Thyroid gland (tissue), 4 donors: ENCODE data around the gene SERINC3. TPM values are rescaled to one million over a fixed set of nuclear protein-coding genes. Genes with fewer than 3 reads are reported as not detected.
"Not testable (repeated sequence)": the region's sequence is repeated elsewhere in the genome, so short reads cannot be mapped to it uniquely, and the experiment has no call there.

Experiments used
- DNase-seq, 2 donors: peaks; one replicate each; pipeline ENCODE4 v3.0.0-alpha.2; 2019
- H3K27ac ChIP-seq, 3 donors: fragments of 200-600 bp; sonication (generic); 1 replicate in 2 of 3; 2 replicates in 1 of 3; pipeline ENCODE4 v1.5.1; 2016 to 2019; ENCODE audit warnings: mild to moderate bottlenecking in 1 of 3, moderate library complexity in 1 of 3
- H3K27me3 ChIP-seq: fragments of 200-600 bp; sonication (generic); one replicate; pipeline ENCODE4 v1.5.1; 2019
- H3K36me3 ChIP-seq, 2 donors: fragments of 200-600 bp; sonication (generic); one replicate each; pipeline ENCODE4 v1.5.1; 2016 to 2019
- H3K4me1 ChIP-seq, 2 donors: fragments of 200-600 bp; sonication (generic); one replicate each; pipeline ENCODE4 v1.5.1; 2017 to 2019
- H3K4me3 ChIP-seq, 3 donors: fragments of 200-600 bp; sonication (generic); replicated peaks in 1 of 3; 1 replicate in 2 of 3; 2 replicates in 1 of 3; pipeline ENCODE4 v1.5.1; 2016; ENCODE audit warnings: mild to moderate bottlenecking in 1 of 3
- H3K9me3 ChIP-seq: fragments of 200-600 bp; sonication (generic); one replicate; pipeline ENCODE4 v1.5.1; 2017
- POLR2A ChIP-seq, 2 donors: fragments of 450-650 bp; IDR thresholded peaks; one replicate each; pipeline ENCODE4 v1.6.1; 2017; ENCODE audit warnings: antibody characterized with exemption in 2 of 2, mild to moderate bottlenecking in 2 of 2, moderate library complexity in 1 of 2
- WGBS, 2 donors: methylation state at CpG; one replicate each; pipeline ENCODE4 v1.1.5; 2017; 5-methylcytosine and 5-hydroxymethylcytosine counted together
- intact Hi-C: fragments of 100-400 bp; cut with DNase I; formaldehyde crosslinking; loops from one replicate; pipeline ENCODE4 v1.15.1; 2023
- total RNA-seq, 4 donors: library from RNA; depleted of rRNA; stranded (reverse); fragments of >200 nt; gene quantifications; one replicate each; pipeline ENCODE4 v1.2.3, GENCODE V29; 2016
- TF ChIP-seq, protein P1 (sequence below), 6 experiments: fragments of 200-600 bp in 3 of 6; fragments of 450-650 bp in 3 of 6; sonication (generic) in 3 of 6; IDR thresholded peaks; one replicate each; pipeline ENCODE4 v1.5.1; 2016 to 2019; ENCODE audit warnings: antibody characterized with exemption in 6 of 6, mild to moderate bottlenecking in 2 of 6, inconsistent platforms in 1 of 6, moderate library complexity in 1 of 6

The SERINC3 gene
- total RNA-seq, 4 donors from 2014 or later = 113 to 140 (median 137) TPM

DNA sequence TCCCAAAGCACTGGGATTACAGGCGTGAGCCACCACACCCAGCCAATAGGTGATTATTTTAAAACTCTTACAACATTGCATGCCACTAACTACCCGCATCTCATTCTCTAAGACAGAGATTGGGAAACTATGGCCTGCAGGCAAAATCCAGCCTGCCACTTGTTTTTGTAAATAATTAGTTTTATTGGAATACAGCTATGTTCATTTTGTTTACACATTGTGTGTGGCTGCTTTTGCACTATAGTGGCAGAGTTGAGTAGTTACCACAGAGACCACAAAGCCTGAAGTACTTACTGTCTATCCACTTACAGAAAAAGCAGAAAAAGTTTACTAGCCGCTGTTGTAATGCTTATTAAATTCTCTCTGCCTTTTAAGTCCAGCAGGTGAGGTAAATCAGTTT is 44.1 kb upstream of the SERINC3 start:
- H3K27ac ChIP-seq = no peak overlapping the region
- TF ChIP-seq, protein P1, sequence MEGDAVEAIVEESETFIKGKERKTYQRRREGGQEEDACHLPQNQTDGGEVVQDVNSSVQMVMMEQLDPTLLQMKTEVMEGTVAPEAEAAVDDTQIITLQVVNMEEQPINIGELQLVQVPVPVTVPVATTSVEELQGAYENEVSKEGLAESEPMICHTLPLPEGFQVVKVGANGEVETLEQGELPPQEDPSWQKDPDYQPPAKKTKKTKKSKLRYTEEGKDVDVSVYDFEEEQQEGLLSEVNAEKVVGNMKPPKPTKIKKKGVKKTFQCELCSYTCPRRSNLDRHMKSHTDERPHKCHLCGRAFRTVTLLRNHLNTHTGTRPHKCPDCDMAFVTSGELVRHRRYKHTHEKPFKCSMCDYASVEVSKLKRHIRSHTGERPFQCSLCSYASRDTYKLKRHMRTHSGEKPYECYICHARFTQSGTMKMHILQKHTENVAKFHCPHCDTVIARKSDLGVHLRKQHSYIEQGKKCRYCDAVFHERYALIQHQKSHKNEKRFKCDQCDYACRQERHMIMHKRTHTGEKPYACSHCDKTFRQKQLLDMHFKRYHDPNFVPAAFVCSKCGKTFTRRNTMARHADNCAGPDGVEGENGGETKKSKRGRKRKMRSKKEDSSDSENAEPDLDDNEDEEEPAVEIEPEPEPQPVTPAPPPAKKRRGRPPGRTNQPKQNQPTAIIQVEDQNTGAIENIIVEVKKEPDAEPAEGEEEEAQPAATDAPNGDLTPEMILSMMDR (IDR thresholded peaks at IDR 0.05) = no peak
- TF ChIP-seq POLR2A (IDR thresholded peaks at IDR 0.05) = no peak
- no peak overlapping the region for H3K4me3 ChIP-seq
- 97 to 100% methylated on average over 3 of the region's 3 CpGs for WGBS, 2 donors
- no peaks in the 10 kb centered on the region for H3K9me3 ChIP-seq
- no peak for DNase-seq
- no peaks in the 10 kb centered on the region for H3K4me1 ChIP-seq
- no peaks in the 10 kb centered on the region for H3K27me3 ChIP-seq
- intact Hi-C loops = no loop called here
- H3K36me3 ChIP-seq = no peaks in the 10 kb centered on the region

GRCh38 chr20:44561876-44562275 is 40.0 kb upstream of the SERINC3 start:
- intact Hi-C loops = no loop called here
- H3K4me1 ChIP-seq = no peaks in the 10 kb centered on the region
- no peaks in the 10 kb centered on the region for H3K27me3 ChIP-seq
- H3K4me3 ChIP-seq = no peak overlapping the region
- no peak for DNase-seq
- no peaks in the 10 kb centered on the region for H3K36me3 ChIP-seq
- TF ChIP-seq, protein P1 (IDR thresholded peaks at IDR 0.05) = no peak
- TF ChIP-seq POLR2A (IDR thresholded peaks at IDR 0.05) = no peak
- H3K27ac ChIP-seq = no peak overlapping the region
- H3K9me3 ChIP-seq = no peaks in the 10 kb centered on the region

- H3K36me3 ChIP-seq, H3K27me3 ChIP-seq, H3K27ac ChIP-seq, H3K4me1 ChIP-seq, H3K4me3 ChIP-seq, intact Hi-C loops, DNase-seq, H3K9me3 ChIP-seq: not testable (repeated sequence)
- WGBS, 2 donors = 91 to 94% methylated on average over 6 of the region's 6 CpGs
Observed at GRCh38 chr20:44560818-44561217, 38.9 kb upstream of the SERINC3 start.

DNA sequence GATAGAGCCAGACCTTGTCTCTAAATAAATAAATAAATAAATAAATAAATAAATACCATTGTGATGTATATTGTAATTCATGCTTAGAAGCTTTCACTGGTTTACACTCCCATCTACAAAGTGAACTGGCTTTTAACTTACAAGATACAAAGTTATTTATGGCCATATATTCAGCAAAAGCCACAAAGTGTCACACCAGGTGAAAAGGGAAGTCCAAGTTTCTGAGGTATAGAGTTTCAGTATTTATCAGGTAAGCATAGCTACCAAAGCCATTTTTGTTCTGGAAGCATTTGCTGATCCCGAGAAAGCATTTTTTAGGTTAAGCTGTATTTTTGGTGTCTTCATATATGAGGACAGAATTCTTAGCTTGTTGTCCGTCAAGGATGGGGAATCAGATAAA is 38.4 kb upstream of the SERINC3 start:
- intact Hi-C loops = no loop called here
- no peak for TF ChIP-seq POLR2A (IDR thresholded peaks at IDR 0.05)
- TF ChIP-seq, protein P1 (IDR thresholded peaks at IDR 0.05) = no peak
- no peak for DNase-seq
- Histone ChIP-seq H3K9me3 (no peaks in the 10 kb centered on the region), H3K27ac (no peak overlapping the region), H3K4me3 (no peak overlapping the region), H3K27me3 (no peaks in the 10 kb centered on the region), H3K4me1 (no peaks in the 10 kb centered on the region), H3K36me3 (no peaks in the 10 kb centered on the region)
- 94 to 98% methylated on average over 2 of the region's 2 CpGs for WGBS, 2 donors

DNA sequence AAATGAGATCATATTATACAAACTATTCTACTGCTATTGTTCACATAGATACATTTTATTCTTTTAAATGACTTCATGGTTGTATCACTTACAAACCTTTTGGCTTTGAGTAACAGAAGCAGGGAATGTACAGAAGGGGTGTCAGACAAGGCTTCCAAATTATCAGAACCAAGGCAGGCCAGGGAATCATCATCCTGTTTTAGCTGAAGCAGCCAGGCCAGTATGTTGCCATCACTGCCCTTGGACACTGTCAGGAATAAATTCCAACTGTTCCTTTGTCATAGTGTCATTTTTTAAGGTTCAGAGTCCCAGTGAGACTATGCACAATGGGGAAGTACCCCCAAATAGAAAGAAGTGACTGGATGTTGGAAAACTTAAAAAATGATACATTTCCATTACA is 37.4 kb upstream of the SERINC3 start:
- H3K4me3 ChIP-seq = no peak overlapping the region
- H3K27me3 ChIP-seq = no peaks in the 10 kb centered on the region
- H3K36me3 ChIP-seq = no peaks in the 10 kb centered on the region
- intact Hi-C loops = no loop called here
- no peak for DNase-seq
- H3K27ac ChIP-seq = no peak overlapping the region
- H3K9me3 ChIP-seq = no peaks in the 10 kb centered on the region
- peaks cover 0 to 5% of the 10 kb centered on the region in 2 donors for H3K4me1 ChIP-seq
- TF ChIP-seq, protein P1 (IDR thresholded peaks at IDR 0.05) = no peak
- TF ChIP-seq POLR2A (IDR thresholded peaks at IDR 0.05) = no peak
